OCI-LY7 (cell line): Measurements from ENCODE around the gene GNAI2. TPM values are rescaled to one million over a fixed set of nuclear protein-coding genes. Genes with fewer than 3 reads are reported as not detected.

Source experiments
- BruUV-seq: library from RNA; stranded (reverse); fragments of 400-500 nt; replicated peaks from 2 replicates; lab custom pipeline; 2021; lab: Mats Ljungman, UMichigan
- CTCF ChIA-PET: fragments of 300-600 bp; sonication (Branson Sonifier 250); formaldehyde crosslinking; loops from one replicate; lab custom pipeline; 2022; ENCODE audit warnings: antibody characterized with exemption; ENCODE audit not compliant: unreplicated experiment; lab: Charles Lee
- POLR2A ChIA-PET: fragments of 300-600 bp; sonication (Branson Sonifier 250); formaldehyde crosslinking; loops from one replicate; lab custom pipeline; 2022; ENCODE audit warnings: antibody characterized with exemption; lab: Charles Lee
- DNase-seq: peaks from one replicate; pipeline ENCODE4 v3.0.0-alpha.2; 2015; ENCODE audit warnings: low spot score
- H2AFZ ChIP-seq: fragments of 200-600 bp; sonication (generic), shearing (Covaris generic); 2 replicates; pipeline ENCODE4 v1.6.1; 2014; ENCODE audit warnings: mild to moderate bottlenecking, antibody characterized with exemption, low read length, moderate library complexity
- H3K27ac ChIP-seq: fragments of 200-600 bp; sonication (generic); 2 replicates; pipeline ENCODE4 v1.5.1; 2014; ENCODE audit warnings: mixed run types, low read depth, mild to moderate bottlenecking, moderate library complexity, low read length, inconsistent platforms; ENCODE audit not compliant: poor library complexity, severe bottlenecking
- H3K36me3 ChIP-seq: fragments of 200-600 bp; sonication (generic); 2 replicates; pipeline ENCODE4 v1.6.1; 2014; ENCODE audit warnings: mild to moderate bottlenecking, antibody characterized with exemption, low read length, moderate library complexity, mixed read lengths; ENCODE audit not compliant: insufficient read depth
- H3K4me1 ChIP-seq: fragments of 200-600 bp; sonication (generic); 2 replicates; pipeline ENCODE4 v1.5.1; 2014; ENCODE audit warnings: mild to moderate bottlenecking, low read length; ENCODE audit not compliant: insufficient read depth, poor library complexity, severe bottlenecking
- H3K4me2 ChIP-seq: fragments of 200-600 bp; sonication (generic); 2 replicates; pipeline ENCODE4 v1.6.1; 2014; ENCODE audit warnings: mild to moderate bottlenecking, low read length
- H3K4me3 ChIP-seq: fragments of 200-600 bp; sonication (generic); 2 replicates; pipeline ENCODE4 v1.5.1; 2014; ENCODE audit warnings: mild to moderate bottlenecking, low read depth, low read length; ENCODE audit not compliant: poor library complexity, severe bottlenecking
- H3K79me2 ChIP-seq: fragments of 200-600 bp; sonication (generic); 2 replicates; pipeline ENCODE4 v1.6.1; 2016; ENCODE audit warnings: low read depth, mild to moderate bottlenecking, low read length, moderate library complexity, mixed read lengths; ENCODE audit not compliant: insufficient read depth
- H3K9me2 ChIP-seq: fragments of 200-600 bp; sonication (generic); 2 replicates; pipeline ENCODE4 v1.6.1; 2016; ENCODE audit warnings: mild to moderate bottlenecking, low read length, mixed read lengths; ENCODE audit not compliant: insufficient read depth
- H3K9me3 ChIP-seq: fragments of 200-600 bp; sonication (generic); 2 replicates; pipeline ENCODE4 v1.6.1; 2014; ENCODE audit warnings: mild to moderate bottlenecking, mixed run types, low read length, mixed read lengths
- H4K20me1 ChIP-seq: fragments of 200-600 bp; sonication (generic); 2 replicates; pipeline ENCODE4 v1.6.1; 2014; ENCODE audit warnings: mild to moderate bottlenecking, antibody characterized with exemption, low read length, moderate library complexity, mixed read lengths; ENCODE audit not compliant: insufficient read depth
- EZH2phosphoT487 ChIP-seq: fragments of 200-600 bp; sonication (generic); IDR thresholded peaks from 2 replicates; pipeline ENCODE4 v1.6.1; 2018; ENCODE audit warnings: low read depth, borderline replicate concordance, mild to moderate bottlenecking, mixed run types, antibody characterized with exemption, low read length, moderate library complexity, mixed read lengths
- intact Hi-C: fragments of 100-400 bp; cut with micrococcal nuclease; formaldehyde crosslinking; loops from one replicate; pipeline ENCODE4 v1.10.0; 2022; ENCODE audit not compliant: unreplicated experiment
- total RNA-seq, 2 experiments: library from RNA; depleted of rRNA in 1 of 2; stranded (reverse); fragments of >200 nt in 1 of 2; shearing (Covaris generic) in 1 of 2; gene quantifications; 2 replicates each; pipeline ENCODE4 v1.2.3, GENCODE V29; 2014 to 2022
- TF ChIP-seq, protein P1 (sequence below): fragments of 200-600 bp; sonication (generic); conservative IDR thresholded peaks from 2 replicates; pipeline ENCODE4 v1.5.1; 2014; ENCODE audit warnings: mild to moderate bottlenecking, antibody characterized with exemption, low read length, moderate library complexity, mixed read lengths

The GNAI2 gene
- total RNA-seq, 2 experiments from 2014 or later = 190 to 256 TPM

DNA sequence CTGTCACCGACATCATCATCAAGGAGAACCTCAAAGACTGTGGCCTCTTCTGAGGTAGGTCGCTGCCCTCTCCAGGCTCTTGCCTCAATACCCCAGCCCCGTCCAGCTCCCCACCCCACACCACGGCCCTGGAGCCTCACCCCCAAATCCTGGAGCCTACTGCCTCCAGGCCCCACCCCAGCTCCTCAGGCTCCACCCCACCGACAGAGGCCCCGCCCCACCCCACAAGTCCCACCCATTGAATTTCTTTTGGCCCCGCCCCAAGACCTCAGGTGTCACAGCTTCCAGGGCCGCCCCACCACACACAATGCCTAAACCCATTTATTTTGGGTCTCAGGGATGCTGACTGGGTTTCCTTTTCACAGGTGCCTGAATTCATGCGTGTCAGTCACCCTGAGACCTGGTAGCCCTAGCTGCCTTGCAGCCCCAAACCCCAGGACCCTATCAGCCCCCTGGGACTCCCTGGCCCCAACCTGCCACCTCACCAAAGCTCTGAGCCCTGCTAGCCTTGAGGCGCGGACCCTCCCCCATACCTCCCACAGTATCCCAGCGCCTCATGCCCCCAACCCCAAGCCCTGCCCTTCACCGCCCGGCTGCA lies 41.0 kb upstream of the GNAI2 start:
- Histone ChIP-seq H3K9me2 (no peaks in the 10 kb centered on the region), H3K4me3 (peak overlapping the region; percentile 46), H3K27ac (no peak overlapping the region), H3K4me2 (peak overlapping the region; percentile 63), H3K9me3 (no peaks in the 10 kb centered on the region), H2AFZ (peak overlapping the region; percentile 49; the same call in 1 of the 2 replicates), H3K79me2 (no peaks in the 10 kb centered on the region), H4K20me1 (no peaks in the 10 kb centered on the region), H3K36me3 (no peaks in the 10 kb centered on the region), H3K4me1 (peaks cover 19% of the 10 kb centered on the region)
- ChIA-PET CTCF (interaction anchor here (0.6 to 2.0 kb wide), 9 partner anchors 16 to 133 kb away, joined by 3 to 23 read pairs (median 8); no protein-coding TSS in a partner anchor), POLR2A (interaction anchor here (0.7 to 1.1 kb wide), 8 partner anchors 15 to 211 kb away, joined by 3 to 12 read pairs (median 4); no protein-coding TSS in a partner anchor)
- peak; percentile 63 for DNase-seq
- no TSS peak for BruUV-seq
- no peak for TF ChIP-seq EZH2phosphoT487
- TF ChIP-seq, protein P1, sequence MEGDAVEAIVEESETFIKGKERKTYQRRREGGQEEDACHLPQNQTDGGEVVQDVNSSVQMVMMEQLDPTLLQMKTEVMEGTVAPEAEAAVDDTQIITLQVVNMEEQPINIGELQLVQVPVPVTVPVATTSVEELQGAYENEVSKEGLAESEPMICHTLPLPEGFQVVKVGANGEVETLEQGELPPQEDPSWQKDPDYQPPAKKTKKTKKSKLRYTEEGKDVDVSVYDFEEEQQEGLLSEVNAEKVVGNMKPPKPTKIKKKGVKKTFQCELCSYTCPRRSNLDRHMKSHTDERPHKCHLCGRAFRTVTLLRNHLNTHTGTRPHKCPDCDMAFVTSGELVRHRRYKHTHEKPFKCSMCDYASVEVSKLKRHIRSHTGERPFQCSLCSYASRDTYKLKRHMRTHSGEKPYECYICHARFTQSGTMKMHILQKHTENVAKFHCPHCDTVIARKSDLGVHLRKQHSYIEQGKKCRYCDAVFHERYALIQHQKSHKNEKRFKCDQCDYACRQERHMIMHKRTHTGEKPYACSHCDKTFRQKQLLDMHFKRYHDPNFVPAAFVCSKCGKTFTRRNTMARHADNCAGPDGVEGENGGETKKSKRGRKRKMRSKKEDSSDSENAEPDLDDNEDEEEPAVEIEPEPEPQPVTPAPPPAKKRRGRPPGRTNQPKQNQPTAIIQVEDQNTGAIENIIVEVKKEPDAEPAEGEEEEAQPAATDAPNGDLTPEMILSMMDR = no peak; the same call in 1 of the 2 replicates
- intact Hi-C loops = loop anchor here (1.0 kb wide), 1 partner anchor 26 kb away; no protein-coding TSS in a partner anchor

DNA sequence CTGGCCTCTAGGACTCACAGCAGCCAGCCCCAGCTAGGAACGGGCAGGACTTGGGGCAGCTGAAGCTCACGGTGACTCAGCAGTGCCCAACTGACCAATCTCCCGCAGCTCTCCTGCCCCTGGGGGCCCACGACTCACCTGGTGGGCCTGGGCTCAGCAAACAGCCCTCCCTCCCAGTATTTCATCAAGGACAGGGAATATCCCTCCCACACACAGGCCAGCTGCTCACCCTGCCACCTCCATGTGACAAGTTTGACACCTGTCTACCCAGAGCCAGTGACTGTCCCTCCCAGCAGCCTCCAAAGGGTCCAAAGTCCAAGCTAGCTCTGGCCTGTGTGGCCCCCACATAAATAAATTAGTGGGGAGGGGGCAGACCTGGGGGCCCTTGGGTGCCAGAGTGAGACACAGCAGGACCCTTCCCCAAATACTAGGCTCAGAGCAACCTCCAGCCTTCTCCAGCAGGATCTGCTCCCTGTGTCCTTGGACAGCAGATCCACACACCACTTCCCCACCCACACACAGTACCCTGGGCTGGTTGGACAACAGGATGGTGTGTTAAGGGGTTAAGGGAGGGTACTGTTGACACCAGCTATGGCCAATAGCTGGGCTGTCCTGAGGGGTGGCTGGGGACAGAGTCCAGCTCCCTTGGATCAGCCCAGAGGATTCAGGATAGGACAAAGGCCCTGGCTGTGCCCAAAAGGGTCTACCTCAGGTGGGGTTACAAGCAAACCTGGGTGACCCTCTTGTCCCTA lies 40.3 kb upstream of the GNAI2 start:
- Histone ChIP-seq H3K79me2 (no peaks in the 10 kb centered on the region), H3K27ac (no peak overlapping the region), H3K36me3 (no peaks in the 10 kb centered on the region), H3K9me2 (no peaks in the 10 kb centered on the region), H3K4me3 (no peak overlapping the region), H3K4me1 (peaks cover 18% of the 10 kb centered on the region), H2AFZ (no peak overlapping the region), H3K9me3 (no peaks in the 10 kb centered on the region), H4K20me1 (no peaks in the 10 kb centered on the region), H3K4me2 (no peak overlapping the region)
- no peak for DNase-seq
- intact Hi-C loops = no loop called here
- no TSS peak for BruUV-seq
- ChIA-PET CTCF (interaction anchor here (0.6 to 2.0 kb wide), 7 partner anchors 15 to 132 kb away, joined by 3 to 23 read pairs (median 8); no protein-coding TSS in a partner anchor), POLR2A (interaction anchor here (0.6 to 0.8 kb wide), 2 partner anchors 31 to 45 kb away, joined by 3 to 12 read pairs; no protein-coding TSS in a partner anchor)
- TF ChIP-seq EZH2phosphoT487 = no peak
- TF ChIP-seq, protein P1 = no peak
